ENCODE results near the gene SEC14L3. TPM values are rescaled to one million over a fixed set of nuclear protein-coding genes. Genes with fewer than 3 reads are reported as not detected.

Gene SEC14L3
- total and polyA plus RNA-seq, 8 donors: 0.05 TPM; not detected in 7

GRCh38 chr22:30416837-30417236 is 55.0 kb downstream of the SEC14L3 start:
- FAIRE-seq (no peak), DNase-seq (no peak), ATAC-seq (no peak)
- 39 to 45% methylated on average over 1 of the region's 1 CpG for WGBS, 2 donors
- H3K27ac ChIP-seq: no peak overlapping the region
- H3K4me1 ChIP-seq: peaks cover 0 to 15% (median 4%) of the 10 kb centered on the region in 3 donors
- H3K9me3 ChIP-seq: no peaks in the 10 kb centered on the region
- no peaks in the 10 kb centered on the region for H3K27me3 ChIP-seq
- H3K4me3 ChIP-seq: no peak overlapping the region
- intact Hi-C loops (cut with DNase I): no loop called here
- TF ChIP-seq, protein P1, sequence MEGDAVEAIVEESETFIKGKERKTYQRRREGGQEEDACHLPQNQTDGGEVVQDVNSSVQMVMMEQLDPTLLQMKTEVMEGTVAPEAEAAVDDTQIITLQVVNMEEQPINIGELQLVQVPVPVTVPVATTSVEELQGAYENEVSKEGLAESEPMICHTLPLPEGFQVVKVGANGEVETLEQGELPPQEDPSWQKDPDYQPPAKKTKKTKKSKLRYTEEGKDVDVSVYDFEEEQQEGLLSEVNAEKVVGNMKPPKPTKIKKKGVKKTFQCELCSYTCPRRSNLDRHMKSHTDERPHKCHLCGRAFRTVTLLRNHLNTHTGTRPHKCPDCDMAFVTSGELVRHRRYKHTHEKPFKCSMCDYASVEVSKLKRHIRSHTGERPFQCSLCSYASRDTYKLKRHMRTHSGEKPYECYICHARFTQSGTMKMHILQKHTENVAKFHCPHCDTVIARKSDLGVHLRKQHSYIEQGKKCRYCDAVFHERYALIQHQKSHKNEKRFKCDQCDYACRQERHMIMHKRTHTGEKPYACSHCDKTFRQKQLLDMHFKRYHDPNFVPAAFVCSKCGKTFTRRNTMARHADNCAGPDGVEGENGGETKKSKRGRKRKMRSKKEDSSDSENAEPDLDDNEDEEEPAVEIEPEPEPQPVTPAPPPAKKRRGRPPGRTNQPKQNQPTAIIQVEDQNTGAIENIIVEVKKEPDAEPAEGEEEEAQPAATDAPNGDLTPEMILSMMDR (IDR thresholded peaks at IDR 0.05): no peak
- H3K36me3 ChIP-seq: no peaks in the 10 kb centered on the region

GRCh38 chr22:30416403-30416802 is 55.4 kb downstream of the SEC14L3 start:
- Histone ChIP-seq H3K36me3 (no peaks in the 10 kb centered on the region), H3K9me3 (no peaks in the 10 kb centered on the region), H3K4me3 (no peak overlapping the region), H3K27ac (no peak overlapping the region), H3K4me1 (peaks cover 0 to 11% (median 0%) of the 10 kb centered on the region in 3 donors), H3K27me3 (no peaks in the 10 kb centered on the region)
- intact Hi-C loops (cut with DNase I): no loop called here
- no peak for FAIRE-seq
- WGBS, 2 donors: 74 to 79% methylated on average over 2 of the region's 2 CpGs
- TF ChIP-seq, protein P1 (IDR thresholded peaks at IDR 0.05): no peak
- ATAC-seq: peak in 1 of 4 donors; percentile 22
- no peak for DNase-seq

- TF ChIP-seq, protein P1 (IDR thresholded peaks at IDR 0.05): no peak
- no peaks in the 10 kb centered on the region for H3K9me3 ChIP-seq
- intact Hi-C loops (cut with DNase I): no loop called here
These were observed 57.2 kb downstream of the SEC14L3 start for GRCh38 chr22:30414525-30415047.

GRCh38 chr22:30413745-30414524 is 57.9 kb downstream of the SEC14L3 start:
- H3K9me3 ChIP-seq: no peaks in the 10 kb centered on the region
- H3K4me1 ChIP-seq: peaks cover 0 to 4% (median 0%) of the 10 kb centered on the region in 3 donors
- intact Hi-C loops (cut with DNase I): no loop called here
- FAIRE-seq (no peak), ATAC-seq (no peak), DNase-seq (no peak)
- H3K36me3 ChIP-seq: peaks cover 0 to 4% (median 0%) of the 10 kb centered on the region in 3 donors
- TF ChIP-seq, protein P1 (IDR thresholded peaks at IDR 0.05): no peak
- H3K27ac ChIP-seq: no peak overlapping the region
- 88% methylated on average over 5 of the region's 5 CpGs for WGBS, 2 donors
- no peak overlapping the region for H3K4me3 ChIP-seq
- H3K27me3 ChIP-seq: no peaks in the 10 kb centered on the region

More at GRCh38 chr22:30414525-30415047, 57.2 kb downstream of the SEC14L3 start:
- Histone ChIP-seq H3K4me3 (no peak overlapping the region), H3K4me1 (peaks cover 0 to 8% (median 0%) of the 10 kb centered on the region in 3 donors), H3K27me3 (no peaks in the 10 kb centered on the region), H3K36me3 (peaks cover 0 to 4% (median 0%) of the 10 kb centered on the region in 3 donors), H3K27ac (no peak overlapping the region)
- no peak for FAIRE-seq
- no peak for DNase-seq
- no peak for ATAC-seq
- 91 to 93% methylated on average over 4 of the region's 4 CpGs for WGBS, 2 donors

DNA sequence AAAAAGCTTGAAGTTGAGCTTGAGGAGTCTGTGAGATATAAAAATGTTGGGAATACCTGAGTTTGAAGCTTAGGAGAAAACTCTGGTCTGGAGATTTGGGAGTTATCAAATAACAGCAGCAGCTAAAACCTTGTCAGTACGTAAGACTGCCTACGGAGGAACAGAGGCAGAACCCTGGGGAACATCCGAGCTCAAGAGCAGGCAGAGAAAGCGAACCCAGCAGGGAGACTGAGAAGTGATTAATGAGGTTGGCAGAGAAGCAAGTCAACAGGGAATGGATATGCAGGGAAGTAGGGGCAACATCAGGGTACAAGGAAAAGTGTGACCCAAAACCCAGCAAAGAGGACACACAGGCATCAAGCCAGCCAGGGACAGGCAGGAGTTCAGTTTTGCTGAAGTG is 58.8 kb downstream of the SEC14L3 start:
- TF ChIP-seq, protein P1 (IDR thresholded peaks at IDR 0.05): no peak
- Histone ChIP-seq H3K36me3 (peaks cover 0 to 4% (median 0%) of the 10 kb centered on the region in 3 donors), H3K4me1 (no peaks in the 10 kb centered on the region), H3K27ac (no peak overlapping the region), H3K4me3 (no peak overlapping the region), H3K27me3 (no peaks in the 10 kb centered on the region), H3K9me3 (no peaks in the 10 kb centered on the region)
- FAIRE-seq (no peak), ATAC-seq (no peak), DNase-seq (no peak)
- intact Hi-C loops (cut with DNase I): no loop called here
- WGBS, 2 donors: 90 to 93% methylated on average over 4 of the region's 4 CpGs

Data from pancreas (tissue), 10 donors.